Right cardiac atrium (tissue), 5 donors: Measurements from ENCODE around the gene AOC1. TPM values are rescaled to one million over a fixed set of nuclear protein-coding genes. Genes with fewer than 3 reads are reported as not detected.

Source experiments
- ATAC-seq, 2 donors: fragments of 200-7000 bp; cut with Tn5 transposase; one replicate each; pipeline versions ENCODE4 v1.8.0 to v1.9.1; 2020; ENCODE audit warnings: moderate library complexity in 2 of 2, mild to moderate bottlenecking in 1 of 2
- DNase-seq, 3 donors: peaks; one replicate each; pipeline ENCODE4 v3.0.0-alpha.2; 2020
- H3K27ac ChIP-seq: one replicate; pipeline ENCODE4 v1.5.1; 2013; ENCODE audit warnings: mild to moderate bottlenecking, low read length, control low read depth, moderate library complexity
- H3K27me3 ChIP-seq: one replicate; pipeline ENCODE4 v1.6.1; 2013; ENCODE audit not compliant: control insufficient read depth, insufficient read depth
- H3K4me1 ChIP-seq: one replicate; pipeline ENCODE4 v1.6.1; 2013; ENCODE audit warnings: low read length; ENCODE audit not compliant: control insufficient read depth, insufficient read depth
- H3K4me3 ChIP-seq: one replicate; pipeline ENCODE4 v1.5.1; 2013; ENCODE audit warnings: low read length, control low read depth
- H3K9me3 ChIP-seq: one replicate; pipeline ENCODE4 v1.6.1; 2013; ENCODE audit warnings: low read length; ENCODE audit not compliant: control insufficient read depth
- WGBS: extraction: QIAGEN DNeasy Blood & Tissue Kit; methylation state at CpG from one replicate; pipeline ENCODE4 v1.1.7; 2013; 5-methylcytosine and 5-hydroxymethylcytosine counted together
- intact Hi-C, 4 donors: fragments of 100-400 bp; cut with DNase I; formaldehyde crosslinking; loops; one replicate each; pipeline versions ENCODE4 v1.11.0 to v1.14.0; 2022 to 2023
- polyA plus RNA-seq: library from polyadenylated mRNA; stranded (reverse); fragments of 200-250 nt; gene quantifications from one replicate; pipeline ENCODE4 v1.2.3, GENCODE V29; 2013
- total RNA-seq, 4 donors: library from RNA; stranded (reverse); fragmentation: NEBNext Ultra II Directional; extraction: Animal tissue kit (Norgen Biotek cat#: 25700); gene quantifications; one replicate each; pipeline ENCODE4 v1.2.1, GENCODE V29; 2021
- donor health status: healthy with polysubstance abuse.
- donor health status: DM: no; HTN: yes; CAD: no.
- donor health status: DM: no; HTN: no; CAD: no.
- donor health status: DM: no; HTN: yes; CAD: no; lungs with severe emphysema.
- donor health status: DM: yes; HTN: yes; CAD: no.

AOC1 gene
- total and polyA plus RNA-seq, 5 donors, result 0.17 to 0.40 TPM; not detected in 3

- no peaks in the 10 kb centered on the region for H3K27me3 ChIP-seq
- H3K4me3 ChIP-seq, result no peak overlapping the region
- no peaks in the 10 kb centered on the region for H3K4me1 ChIP-seq
- DNase-seq, result no peak
- no peak overlapping the region for H3K27ac ChIP-seq
- intact Hi-C loops, result loop anchor here (2.0 to 5.0 kb wide), 3 partner anchors 95 to 100 kb away; no protein-coding TSS in a partner anchor
- peak; percentile 29 to 58 for ATAC-seq
- WGBS, result 64% methylated on average over 4 of the region's 4 CpGs
- H3K9me3 ChIP-seq, result no peaks in the 10 kb centered on the region
Observed at GRCh38 chr7:150877536-150877935, 25.2 kb downstream of the AOC1 start.

GRCh38 chr7:150879345-150879744 is 27.0 kb downstream of the AOC1 start:
- H3K27ac ChIP-seq, result no peak overlapping the region
- no peak for DNase-seq
- H3K4me3 ChIP-seq, result no peak overlapping the region
- no peaks in the 10 kb centered on the region for H3K4me1 ChIP-seq
- intact Hi-C loops, result loop anchor here in 3 of 4 donors (5.0 kb wide), 2 partner anchors 97 to 102 kb away; no protein-coding TSS in a partner anchor
- H3K9me3 ChIP-seq, result no peaks in the 10 kb centered on the region
- H3K27me3 ChIP-seq, result no peaks in the 10 kb centered on the region
- no peak for ATAC-seq

- Histone ChIP-seq H3K27ac (no peak overlapping the region), H3K4me3 (no peak overlapping the region), H3K4me1 (no peaks in the 10 kb centered on the region), H3K9me3 (no peaks in the 10 kb centered on the region), H3K27me3 (no peaks in the 10 kb centered on the region)
- DNase-seq (no peak), ATAC-seq (no peak)
- 88% methylated on average over 1 of the region's 1 CpG for WGBS
- intact Hi-C loops, result no loop called here
Observed at GRCh38 chr7:150881189-150881588, 28.9 kb downstream of the AOC1 start.

- no peak for ATAC-seq
- 88% methylated on average over 2 of the region's 2 CpGs for WGBS
- Histone ChIP-seq H3K4me1 (no peaks in the 10 kb centered on the region), H3K9me3 (no peaks in the 10 kb centered on the region), H3K4me3 (no peak overlapping the region), H3K27me3 (no peaks in the 10 kb centered on the region), H3K27ac (no peak overlapping the region)
- intact Hi-C loops, result no loop called here
- DNase-seq, result no peak
Observed at GRCh38 chr7:150890853-150891584, 38.7 kb downstream of the AOC1 start.

- DNase-seq, result no peak
- Histone ChIP-seq H3K4me3 (no peak overlapping the region), H3K9me3 (no peaks in the 10 kb centered on the region), H3K4me1 (no peaks in the 10 kb centered on the region), H3K27me3 (no peaks in the 10 kb centered on the region), H3K27ac (no peak overlapping the region)
- no peak for ATAC-seq
- intact Hi-C loops, result no loop called here
- 76% methylated on average over 5 of the region's 5 CpGs for WGBS
Observed at GRCh38 chr7:150891740-150892139, 39.4 kb downstream of the AOC1 start.

GRCh38 chr7:150895809-150896208 is 43.5 kb downstream of the AOC1 start:
- ATAC-seq, result no peak
- Histone ChIP-seq H3K27ac (no peak overlapping the region), H3K4me1 (no peaks in the 10 kb centered on the region), H3K9me3 (no peaks in the 10 kb centered on the region), H3K4me3 (no peak overlapping the region), H3K27me3 (no peaks in the 10 kb centered on the region)
- 63% methylated on average over 2 of the region's 2 CpGs for WGBS
- intact Hi-C loops, result loop anchor here in 1 of 4 donors (5.0 kb wide), 1 partner anchor 91 kb away; no protein-coding TSS in a partner anchor
- no peak for DNase-seq

- H3K4me3 ChIP-seq, result no peak overlapping the region
- intact Hi-C loops, result loop anchor here in 2 of 4 donors (1.0 to 5.0 kb wide), 2 partner anchors 90 to 91 kb away; no protein-coding TSS in a partner anchor
- 58% methylated on average over 10 of the region's 10 CpGs for WGBS
- ATAC-seq, result no peak
- no peak overlapping the region for H3K27ac ChIP-seq
- no peak for DNase-seq
- H3K27me3 ChIP-seq, result no peaks in the 10 kb centered on the region
- H3K9me3 ChIP-seq, result no peaks in the 10 kb centered on the region
- no peaks in the 10 kb centered on the region for H3K4me1 ChIP-seq
Observed at GRCh38 chr7:150896562-150897209, 44.4 kb downstream of the AOC1 start.

- DNase-seq, result no peak
- no peaks in the 10 kb centered on the region for H3K9me3 ChIP-seq
- no peaks in the 10 kb centered on the region for H3K27me3 ChIP-seq
- no peaks in the 10 kb centered on the region for H3K4me1 ChIP-seq
- no peak overlapping the region for H3K4me3 ChIP-seq
- intact Hi-C loops, result loop anchor here (1.0 to 5.0 kb wide), 4 partner anchors 89 to 91 kb away; no protein-coding TSS in a partner anchor
- no peak overlapping the region for H3K27ac ChIP-seq
- ATAC-seq, result peak in 1 of 2 donors; percentile 4
- WGBS, result 62% methylated on average over 22 of the region's 22 CpGs
Observed at GRCh38 chr7:150897502-150898474, 45.5 kb downstream of the AOC1 start.

- no peak overlapping the region for H3K4me3 ChIP-seq
- H3K27me3 ChIP-seq, result no peaks in the 10 kb centered on the region
- H3K4me1 ChIP-seq, result no peaks in the 10 kb centered on the region
- DNase-seq, result peak; percentile 79 to 92 (median 92)
- intact Hi-C loops, result loop anchor here in 3 of 4 donors (1.0 to 5.0 kb wide), 3 partner anchors 89 to 90 kb away; no protein-coding TSS in a partner anchor
- peak; percentile 70 to 74 for ATAC-seq
- WGBS, result 13% methylated on average over 22 of the region's 22 CpGs
- no peaks in the 10 kb centered on the region for H3K9me3 ChIP-seq
- no peak overlapping the region for H3K27ac ChIP-seq
Observed at GRCh38 chr7:150898475-150899011, 46.2 kb downstream of the AOC1 start.

GRCh38 chr7:150900675-150901074 is 48.4 kb downstream of the AOC1 start:
- ATAC-seq (no peak), DNase-seq (no peak)
- Histone ChIP-seq H3K4me3 (no peak overlapping the region), H3K4me1 (peaks cover 3% of the 10 kb centered on the region), H3K27ac (no peak overlapping the region), H3K9me3 (no peaks in the 10 kb centered on the region), H3K27me3 (no peaks in the 10 kb centered on the region)
- intact Hi-C loops, result loop anchor here in 1 of 4 donors (10.0 kb wide), 1 partner anchor 54 kb away; no protein-coding TSS in a partner anchor
- WGBS, result 85% methylated on average over 8 of the region's 8 CpGs
